HL-60 (cell line): Measurements from ENCODE around the gene NKX2-2.

Source experiments
- TF ChIP-seq, protein P1 (sequence below): IDR thresholded peaks from one replicate; pipeline ENCODE4 v1.5.1; 2011; ENCODE audit warnings: low read length, control low read depth, inconsistent platforms; ENCODE audit not compliant: insufficient read depth
- TF ChIP-seq, protein P2 (sequence below): IDR thresholded peaks from 2 replicates; pipeline ENCODE4 v1.6.1; 2012; ENCODE audit warnings: low read depth; ENCODE audit not compliant: insufficient replicate concordance

DNA sequence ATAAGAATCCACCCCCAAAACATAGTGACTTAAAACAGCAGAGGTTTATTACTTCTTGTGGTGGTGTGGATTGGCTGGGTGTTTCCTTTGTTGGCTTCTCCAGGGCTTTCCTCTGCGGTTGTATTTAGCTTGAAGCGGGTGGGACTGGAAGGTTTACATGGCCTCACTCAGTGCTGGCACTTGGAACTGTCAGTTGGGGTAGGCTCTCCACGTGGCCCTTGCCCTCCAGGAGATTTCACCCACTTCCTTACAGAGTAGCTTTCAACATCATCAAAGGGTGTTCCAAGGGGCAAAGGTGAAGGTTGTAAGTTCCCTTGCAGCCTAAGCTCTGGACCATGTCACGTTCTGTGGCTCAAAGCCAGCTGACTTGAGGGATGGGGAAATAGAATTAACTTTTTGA, 32.5 kb upstream of the NKX2-2 start:
- TF ChIP-seq, protein P1, sequence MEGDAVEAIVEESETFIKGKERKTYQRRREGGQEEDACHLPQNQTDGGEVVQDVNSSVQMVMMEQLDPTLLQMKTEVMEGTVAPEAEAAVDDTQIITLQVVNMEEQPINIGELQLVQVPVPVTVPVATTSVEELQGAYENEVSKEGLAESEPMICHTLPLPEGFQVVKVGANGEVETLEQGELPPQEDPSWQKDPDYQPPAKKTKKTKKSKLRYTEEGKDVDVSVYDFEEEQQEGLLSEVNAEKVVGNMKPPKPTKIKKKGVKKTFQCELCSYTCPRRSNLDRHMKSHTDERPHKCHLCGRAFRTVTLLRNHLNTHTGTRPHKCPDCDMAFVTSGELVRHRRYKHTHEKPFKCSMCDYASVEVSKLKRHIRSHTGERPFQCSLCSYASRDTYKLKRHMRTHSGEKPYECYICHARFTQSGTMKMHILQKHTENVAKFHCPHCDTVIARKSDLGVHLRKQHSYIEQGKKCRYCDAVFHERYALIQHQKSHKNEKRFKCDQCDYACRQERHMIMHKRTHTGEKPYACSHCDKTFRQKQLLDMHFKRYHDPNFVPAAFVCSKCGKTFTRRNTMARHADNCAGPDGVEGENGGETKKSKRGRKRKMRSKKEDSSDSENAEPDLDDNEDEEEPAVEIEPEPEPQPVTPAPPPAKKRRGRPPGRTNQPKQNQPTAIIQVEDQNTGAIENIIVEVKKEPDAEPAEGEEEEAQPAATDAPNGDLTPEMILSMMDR = no peak
- TF ChIP-seq, protein P2, sequence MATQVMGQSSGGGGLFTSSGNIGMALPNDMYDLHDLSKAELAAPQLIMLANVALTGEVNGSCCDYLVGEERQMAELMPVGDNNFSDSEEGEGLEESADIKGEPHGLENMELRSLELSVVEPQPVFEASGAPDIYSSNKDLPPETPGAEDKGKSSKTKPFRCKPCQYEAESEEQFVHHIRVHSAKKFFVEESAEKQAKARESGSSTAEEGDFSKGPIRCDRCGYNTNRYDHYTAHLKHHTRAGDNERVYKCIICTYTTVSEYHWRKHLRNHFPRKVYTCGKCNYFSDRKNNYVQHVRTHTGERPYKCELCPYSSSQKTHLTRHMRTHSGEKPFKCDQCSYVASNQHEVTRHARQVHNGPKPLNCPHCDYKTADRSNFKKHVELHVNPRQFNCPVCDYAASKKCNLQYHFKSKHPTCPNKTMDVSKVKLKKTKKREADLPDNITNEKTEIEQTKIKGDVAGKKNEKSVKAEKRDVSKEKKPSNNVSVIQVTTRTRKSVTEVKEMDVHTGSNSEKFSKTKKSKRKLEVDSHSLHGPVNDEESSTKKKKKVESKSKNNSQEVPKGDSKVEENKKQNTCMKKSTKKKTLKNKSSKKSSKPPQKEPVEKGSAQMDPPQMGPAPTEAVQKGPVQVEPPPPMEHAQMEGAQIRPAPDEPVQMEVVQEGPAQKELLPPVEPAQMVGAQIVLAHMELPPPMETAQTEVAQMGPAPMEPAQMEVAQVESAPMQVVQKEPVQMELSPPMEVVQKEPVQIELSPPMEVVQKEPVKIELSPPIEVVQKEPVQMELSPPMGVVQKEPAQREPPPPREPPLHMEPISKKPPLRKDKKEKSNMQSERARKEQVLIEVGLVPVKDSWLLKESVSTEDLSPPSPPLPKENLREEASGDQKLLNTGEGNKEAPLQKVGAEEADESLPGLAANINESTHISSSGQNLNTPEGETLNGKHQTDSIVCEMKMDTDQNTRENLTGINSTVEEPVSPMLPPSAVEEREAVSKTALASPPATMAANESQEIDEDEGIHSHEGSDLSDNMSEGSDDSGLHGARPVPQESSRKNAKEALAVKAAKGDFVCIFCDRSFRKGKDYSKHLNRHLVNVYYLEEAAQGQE = no peak
